ENCODE results near the gene PASK. TPM values are rescaled to one million over a fixed set of nuclear protein-coding genes. Genes with fewer than 3 reads are reported as not detected.

Gene PASK
- total and polyA plus RNA-seq, 2 experiments from 2014 or later = 0.56 to 2.1 TPM

- Histone ChIP-seq H3K9me2 (ENCODE audit: insufficient read depth) (no peaks in the 10 kb centered on the region), H3K9ac (no peak overlapping the region), H3K79me2 (ENCODE audit: insufficient read depth) (no peaks in the 10 kb centered on the region), H3K4me2 (ENCODE audit: unreplicated experiment) (no peak overlapping the region), H2AFZ (no peak overlapping the region), H4K20me1 (ENCODE audit: insufficient read depth) (no peaks in the 10 kb centered on the region), H3K36me3 (ENCODE audit: low read depth) (no peaks in the 10 kb centered on the region), H3K27me3 (replicated peaks; ENCODE audit: insufficient read depth) (no peaks in the 10 kb centered on the region), H3K4me3 (no peak overlapping the region), H3K9me3 (ENCODE audit: low read depth) (no peaks in the 10 kb centered on the region), H3K4me1 (ENCODE audit: insufficient read depth) (no peaks in the 10 kb centered on the region), H3K27ac (no peak overlapping the region), H3F3A (ENCODE audit: insufficient read depth) (no peaks in the 10 kb centered on the region)
- in situ Hi-C loops (cut with MboI) = no loop called here
- 59 to 63% methylated on average over 13 to 14 of the region's 14 CpGs for WGBS, 2 experiments (ENCODE audit: low coverage in 1 of 2, low lambda C conversion rate in 2 of 2, missing lambda C conversion rate in 2 of 2)
- TF ChIP-seq EZH2phosphoT487 (IDR thresholded peaks at IDR 0.05; ENCODE audit: insufficient read depth, low read depth) (no peak), EZH2 (IDR thresholded peaks at IDR 0.05; ENCODE audit: insufficient read depth, poor library complexity, severe bottlenecking) (no peak)
- no peak for DNase-seq
Observed at GRCh38 chr2:241132538-241133435, 16.5 kb downstream of the PASK start.

DNA sequence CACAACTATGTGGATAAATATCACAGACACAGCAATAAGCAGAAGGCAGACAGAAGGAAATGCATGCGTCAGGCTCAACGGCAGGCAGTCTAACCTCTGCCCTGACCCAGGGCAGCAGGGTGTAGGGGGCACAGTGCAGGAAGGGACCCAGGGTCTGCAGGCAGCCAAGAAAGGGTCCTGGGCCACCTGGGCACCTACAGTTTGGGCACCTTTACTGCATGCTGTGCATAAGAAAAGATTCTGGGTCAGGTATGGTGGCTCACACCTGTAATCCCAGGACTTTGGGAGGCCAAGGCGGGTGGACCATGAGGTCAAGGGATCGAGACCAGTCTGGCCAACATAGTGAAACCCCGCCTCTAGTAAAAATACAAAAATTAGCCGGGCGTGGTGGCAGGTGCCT is 17.7 kb downstream of the PASK start:
- Histone ChIP-seq H3K27ac (no peak overlapping the region), H3F3A (ENCODE audit: insufficient read depth) (no peaks in the 10 kb centered on the region), H3K79me2 (ENCODE audit: insufficient read depth) (no peaks in the 10 kb centered on the region), H3K9me3 (ENCODE audit: low read depth) (no peaks in the 10 kb centered on the region), H3K36me3 (ENCODE audit: low read depth) (no peaks in the 10 kb centered on the region), H2AFZ (no peak overlapping the region), H3K4me3 (no peak overlapping the region), H4K20me1 (ENCODE audit: insufficient read depth) (no peaks in the 10 kb centered on the region), H3K27me3 (replicated peaks; ENCODE audit: insufficient read depth) (no peaks in the 10 kb centered on the region), H3K4me1 (ENCODE audit: insufficient read depth) (no peaks in the 10 kb centered on the region), H3K9ac (no peak overlapping the region), H3K4me2 (ENCODE audit: unreplicated experiment) (no peak overlapping the region), H3K9me2 (ENCODE audit: insufficient read depth) (no peaks in the 10 kb centered on the region)
- no peak for DNase-seq
- in situ Hi-C loops (cut with MboI) = no loop called here
- 89 to 94% methylated on average over 7 of the region's 7 CpGs for WGBS, 2 experiments (ENCODE audit: low coverage in 1 of 2, low lambda C conversion rate in 2 of 2, missing lambda C conversion rate in 2 of 2)
- no peak for TF ChIP-seq EZH2phosphoT487 (IDR thresholded peaks at IDR 0.05; ENCODE audit: insufficient read depth, low read depth)
- TF ChIP-seq EZH2 (IDR thresholded peaks at IDR 0.05; ENCODE audit: insufficient read depth, poor library complexity, severe bottlenecking) = no peak

- Histone ChIP-seq H3K79me2 (ENCODE audit: insufficient read depth) (no peaks in the 10 kb centered on the region), H3F3A (ENCODE audit: insufficient read depth) (no peaks in the 10 kb centered on the region), H3K9me3 (ENCODE audit: low read depth) (no peaks in the 10 kb centered on the region), H3K4me2 (ENCODE audit: unreplicated experiment) (no peak overlapping the region), H3K27ac (no peak overlapping the region), H3K9me2 (ENCODE audit: insufficient read depth) (no peaks in the 10 kb centered on the region), H3K27me3 (replicated peaks; ENCODE audit: insufficient read depth) (no peaks in the 10 kb centered on the region), H3K4me3 (no peak overlapping the region), H2AFZ (no peak overlapping the region), H3K36me3 (ENCODE audit: low read depth) (no peaks in the 10 kb centered on the region), H3K4me1 (ENCODE audit: insufficient read depth) (no peaks in the 10 kb centered on the region), H4K20me1 (ENCODE audit: insufficient read depth) (no peaks in the 10 kb centered on the region), H3K9ac (no peak overlapping the region)
- TF ChIP-seq EZH2 (IDR thresholded peaks at IDR 0.05; ENCODE audit: insufficient read depth, poor library complexity, severe bottlenecking) (no peak), EZH2phosphoT487 (IDR thresholded peaks at IDR 0.05; ENCODE audit: insufficient read depth, low read depth) (no peak)
- 96 to 97% methylated on average over 16 of the region's 16 CpGs for WGBS, 2 experiments (ENCODE audit: low coverage in 1 of 2, low lambda C conversion rate in 2 of 2, missing lambda C conversion rate in 2 of 2)
- in situ Hi-C loops (cut with MboI) = no loop called here
- no peak for DNase-seq
Observed at GRCh38 chr2:241130316-241130715, 19.0 kb downstream of the PASK start.

- WGBS, 2 experiments (ENCODE audit: low coverage in 1 of 2, low lambda C conversion rate in 2 of 2, missing lambda C conversion rate in 2 of 2) = 93 to 94% methylated on average over 12 of the region's 12 CpGs
Observed at GRCh38 chr2:241129086-241129871, 20.0 kb downstream of the PASK start.

More at GRCh38 chr2:241129086-241129871, 20.0 kb downstream of the PASK start:
- no peak overlapping the region for H3K4me3 ChIP-seq
- no peak overlapping the region for H3K4me2 ChIP-seq (ENCODE audit: unreplicated experiment)
- no peaks in the 10 kb centered on the region for H3K9me3 ChIP-seq (ENCODE audit: low read depth)
- in situ Hi-C loops (cut with MboI) = no loop called here
- DNase-seq = no peak
- H3K9ac ChIP-seq = no peak overlapping the region
- H4K20me1 ChIP-seq (ENCODE audit: insufficient read depth) = no peaks in the 10 kb centered on the region
- no peaks in the 10 kb centered on the region for H3K4me1 ChIP-seq (ENCODE audit: insufficient read depth)
- H3K27ac ChIP-seq = no peak overlapping the region
- no peaks in the 10 kb centered on the region for H3K79me2 ChIP-seq (ENCODE audit: insufficient read depth)
- no peaks in the 10 kb centered on the region for H3K27me3 ChIP-seq (replicated peaks; ENCODE audit: insufficient read depth)
- H3K9me2 ChIP-seq (ENCODE audit: insufficient read depth) = no peaks in the 10 kb centered on the region
- no peak overlapping the region for H2AFZ ChIP-seq
- H3F3A ChIP-seq (ENCODE audit: insufficient read depth) = no peaks in the 10 kb centered on the region
- H3K36me3 ChIP-seq (ENCODE audit: low read depth) = no peaks in the 10 kb centered on the region
- TF ChIP-seq EZH2 (IDR thresholded peaks at IDR 0.05; ENCODE audit: insufficient read depth, poor library complexity, severe bottlenecking) = no peak
- no peak for TF ChIP-seq EZH2phosphoT487 (IDR thresholded peaks at IDR 0.05; ENCODE audit: insufficient read depth, low read depth)
